ENCODE data around the gene IFTAP. TPM values are rescaled to one million over a fixed set of nuclear protein-coding genes. Genes with fewer than 3 reads are reported as not detected.

IFTAP gene
- total RNA-seq, 1 donor from 2014 or later: 0.99 TPM

DNA sequence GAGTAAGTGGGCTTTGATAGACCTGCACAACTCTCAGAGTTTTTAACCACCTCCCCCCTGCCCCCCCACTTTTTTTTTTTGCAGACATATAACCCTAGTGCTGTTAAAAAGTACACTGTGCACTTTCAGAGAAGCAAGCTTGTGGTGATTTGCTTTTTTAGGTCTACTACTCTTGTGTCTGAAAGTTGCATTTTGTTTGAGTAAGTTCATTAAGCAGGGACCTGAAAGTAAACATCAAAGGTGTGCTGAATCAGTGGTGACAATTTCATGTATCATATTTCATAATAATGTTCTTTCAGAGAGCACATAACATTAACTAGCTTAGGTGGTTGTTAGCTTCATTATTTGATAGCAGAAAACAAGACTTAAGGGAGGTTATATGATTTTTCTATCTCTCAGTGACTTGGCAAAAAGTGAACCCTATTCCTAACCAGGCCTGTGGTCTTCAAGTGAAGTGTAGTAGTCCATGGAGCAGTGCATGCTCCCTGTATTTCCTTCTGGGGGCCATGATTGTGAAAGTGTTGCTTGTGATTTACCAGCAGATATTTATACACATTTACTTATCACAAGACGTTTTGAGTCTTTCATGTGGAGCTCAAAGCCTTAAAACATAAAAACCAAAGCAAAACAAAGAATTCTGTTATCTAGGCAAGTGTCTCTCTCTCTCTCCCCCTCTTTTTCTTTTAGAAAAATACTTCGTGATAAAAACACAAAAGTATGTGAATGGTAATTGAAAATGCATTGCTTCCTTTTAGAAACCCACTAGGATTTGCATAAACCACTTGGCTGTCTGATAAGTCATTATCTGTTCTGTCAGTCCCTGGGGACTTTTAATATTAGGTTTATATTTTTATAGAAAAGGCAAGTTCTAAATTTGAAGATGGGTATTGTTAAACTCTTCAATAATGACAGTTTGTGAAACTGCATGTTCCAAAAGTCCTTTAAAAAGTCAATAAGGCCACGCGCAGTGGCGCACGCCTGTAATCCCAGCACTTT is 11.2 kb downstream of the IFTAP start:
- peaks cover 20% of the 10 kb centered on the region for H3K27me3 Mint-ChIP-seq (ENCODE audit: insufficient read depth)
- no peaks in the 10 kb centered on the region for H3K9me3 Mint-ChIP-seq
- no peak overlapping the region for H3K27ac Mint-ChIP-seq
- no peaks in the 10 kb centered on the region for H3K4me1 Mint-ChIP-seq (ENCODE audit: low read depth)
- intact Hi-C loops (cut with micrococcal nuclease): no loop called here
- H3K4me3 Mint-ChIP-seq: no peak overlapping the region
- no peak for DNase-seq (ENCODE audit: low spot score)
- no peaks in the 10 kb centered on the region for H3K36me3 Mint-ChIP-seq (ENCODE audit: low read depth)

DNA sequence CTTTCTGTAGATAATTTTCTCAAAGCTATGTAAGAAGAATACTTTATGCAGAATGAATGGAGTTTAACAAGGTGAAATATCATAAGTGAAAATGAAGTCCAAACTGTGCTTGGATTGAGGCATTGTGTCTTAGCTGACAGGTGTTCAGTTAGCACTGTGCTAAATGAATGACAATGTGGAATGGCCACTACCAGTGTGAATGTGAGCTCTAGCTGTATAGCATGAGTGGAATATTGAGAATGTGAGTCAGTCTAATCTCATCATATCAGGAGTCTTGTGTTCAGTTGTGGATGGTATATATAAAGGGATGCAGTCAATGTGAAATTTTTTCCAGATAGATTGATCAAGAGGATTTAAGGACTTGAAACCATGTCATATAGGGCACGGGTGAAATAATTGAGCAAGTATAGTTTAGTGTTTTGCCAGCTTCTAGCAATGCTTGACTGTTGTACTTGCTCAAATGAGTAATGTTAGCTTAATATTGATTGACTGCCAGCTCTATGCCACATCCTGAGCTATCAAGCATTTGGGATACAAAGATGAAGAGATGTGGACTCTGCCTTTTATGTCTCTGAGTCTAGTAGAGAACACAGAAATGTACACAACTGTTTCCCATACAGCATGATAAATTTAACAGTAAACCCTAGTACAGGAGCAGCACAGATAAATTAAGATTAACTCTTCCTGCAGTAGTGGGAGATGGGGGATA is 14.3 kb downstream of the IFTAP start:
- intact Hi-C loops (cut with micrococcal nuclease): no loop called here
- H3K36me3 Mint-ChIP-seq (ENCODE audit: low read depth): no peaks in the 10 kb centered on the region
- H3K27me3 Mint-ChIP-seq (ENCODE audit: insufficient read depth): peaks cover 22% of the 10 kb centered on the region
- H3K4me1 Mint-ChIP-seq (ENCODE audit: low read depth): no peaks in the 10 kb centered on the region
- no peak for DNase-seq (ENCODE audit: low spot score)
- H3K9me3 Mint-ChIP-seq: no peaks in the 10 kb centered on the region
- no peak overlapping the region for H3K27ac Mint-ChIP-seq
- H3K4me3 Mint-ChIP-seq: no peak overlapping the region

DNA sequence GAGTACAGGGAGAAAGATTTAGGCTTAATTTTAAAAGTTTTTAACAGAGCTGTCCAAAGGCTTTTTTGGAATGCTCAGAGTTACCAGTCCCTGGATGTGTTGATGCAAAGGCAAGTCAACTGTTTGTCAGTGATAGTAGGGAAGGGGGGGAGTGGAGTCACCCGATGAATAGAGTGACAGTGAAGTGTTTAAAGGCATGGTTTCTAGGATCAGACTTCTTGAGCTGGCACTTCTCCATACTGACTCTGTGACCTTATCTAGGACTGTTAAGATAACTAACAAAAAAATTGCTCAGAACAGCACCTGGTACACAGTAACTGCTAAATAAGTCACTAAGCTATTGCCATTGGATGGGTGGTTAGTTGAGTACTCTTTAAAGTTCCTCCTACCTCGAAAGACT is 15.1 kb downstream of the IFTAP start:
- intact Hi-C loops (cut with micrococcal nuclease): no loop called here
- H3K27ac Mint-ChIP-seq: no peak overlapping the region
- no peak for DNase-seq (ENCODE audit: low spot score)
- H3K4me1 Mint-ChIP-seq (ENCODE audit: low read depth): no peaks in the 10 kb centered on the region
- H3K9me3 Mint-ChIP-seq: no peaks in the 10 kb centered on the region
- no peak overlapping the region for H3K4me3 Mint-ChIP-seq
- no peaks in the 10 kb centered on the region for H3K36me3 Mint-ChIP-seq (ENCODE audit: low read depth)
- H3K27me3 Mint-ChIP-seq (ENCODE audit: insufficient read depth): peaks cover 22% of the 10 kb centered on the region

DNA sequence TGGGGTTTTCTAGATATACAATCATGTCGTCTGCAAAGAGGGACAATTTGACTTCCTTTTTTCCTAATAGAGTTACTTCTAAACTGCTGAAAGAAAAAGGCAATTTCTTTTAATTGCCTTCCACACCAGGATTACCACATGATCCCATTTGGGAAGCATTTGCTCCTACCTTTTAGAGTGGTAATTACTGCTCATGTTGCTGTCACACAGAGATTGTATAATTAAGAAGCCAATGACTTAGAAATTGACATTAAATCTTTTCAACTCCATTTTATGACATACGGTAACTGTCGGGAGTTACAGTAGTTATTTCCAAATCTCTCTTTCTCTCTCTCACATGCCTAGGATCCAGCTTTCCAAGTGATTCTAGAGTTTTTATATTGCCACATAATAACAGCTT is 21.5 kb downstream of the IFTAP start:
- Mint-ChIP-seq H3K4me3 (no peak overlapping the region), H3K27me3 (ENCODE audit: insufficient read depth) (peaks cover 6% of the 10 kb centered on the region), H3K4me1 (ENCODE audit: low read depth) (no peaks in the 10 kb centered on the region), H3K9me3 (no peaks in the 10 kb centered on the region), H3K27ac (no peak overlapping the region), H3K36me3 (ENCODE audit: low read depth) (no peaks in the 10 kb centered on the region)
- intact Hi-C loops (cut with micrococcal nuclease): no loop called here
- DNase-seq (ENCODE audit: low spot score): no peak

DNA sequence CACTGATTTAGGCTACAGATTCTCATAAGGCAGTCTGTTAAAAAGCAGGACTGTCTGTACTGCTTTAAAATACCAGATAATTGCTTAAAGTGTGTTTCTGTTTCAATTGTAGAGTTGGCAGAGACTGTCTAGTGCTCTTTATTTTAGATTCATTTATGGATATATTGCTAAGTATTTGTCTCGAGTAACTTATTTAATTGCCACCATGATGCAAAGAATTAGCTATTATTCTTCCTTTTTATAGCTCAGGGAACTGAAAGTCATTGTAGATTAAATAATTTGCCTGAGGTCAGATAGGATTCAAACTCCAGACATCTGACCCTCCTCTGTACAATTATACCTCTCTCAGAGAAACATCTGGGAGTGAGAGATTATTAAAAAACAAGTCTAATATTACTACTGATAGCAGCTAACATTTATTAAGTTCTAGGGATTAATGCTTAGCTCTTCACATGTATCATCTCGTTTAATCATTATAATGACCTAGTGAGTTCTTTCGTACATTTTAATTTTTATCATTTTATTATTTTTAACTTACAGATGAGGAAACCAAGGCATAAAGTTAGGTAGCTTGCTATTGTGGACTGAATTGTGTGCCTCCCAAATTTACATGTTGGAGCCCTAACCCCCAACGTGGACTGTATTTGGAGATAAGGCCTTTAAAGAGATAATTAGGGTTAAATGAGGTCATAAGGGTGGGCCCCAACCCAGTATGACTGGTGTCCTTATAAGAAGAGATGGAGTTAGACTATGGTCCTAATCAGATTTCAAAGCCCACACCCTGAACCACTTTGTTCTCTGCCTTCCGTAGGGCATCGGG is 23.5 kb downstream of the IFTAP start:
- Mint-ChIP-seq H3K4me1 (ENCODE audit: low read depth) (no peaks in the 10 kb centered on the region), H3K36me3 (ENCODE audit: low read depth) (no peaks in the 10 kb centered on the region), H3K27ac (no peak overlapping the region), H3K27me3 (ENCODE audit: insufficient read depth) (peaks cover 5% of the 10 kb centered on the region), H3K4me3 (no peak overlapping the region), H3K9me3 (no peaks in the 10 kb centered on the region)
- intact Hi-C loops (cut with micrococcal nuclease): no loop called here
- no peak for DNase-seq (ENCODE audit: low spot score)

DNA sequence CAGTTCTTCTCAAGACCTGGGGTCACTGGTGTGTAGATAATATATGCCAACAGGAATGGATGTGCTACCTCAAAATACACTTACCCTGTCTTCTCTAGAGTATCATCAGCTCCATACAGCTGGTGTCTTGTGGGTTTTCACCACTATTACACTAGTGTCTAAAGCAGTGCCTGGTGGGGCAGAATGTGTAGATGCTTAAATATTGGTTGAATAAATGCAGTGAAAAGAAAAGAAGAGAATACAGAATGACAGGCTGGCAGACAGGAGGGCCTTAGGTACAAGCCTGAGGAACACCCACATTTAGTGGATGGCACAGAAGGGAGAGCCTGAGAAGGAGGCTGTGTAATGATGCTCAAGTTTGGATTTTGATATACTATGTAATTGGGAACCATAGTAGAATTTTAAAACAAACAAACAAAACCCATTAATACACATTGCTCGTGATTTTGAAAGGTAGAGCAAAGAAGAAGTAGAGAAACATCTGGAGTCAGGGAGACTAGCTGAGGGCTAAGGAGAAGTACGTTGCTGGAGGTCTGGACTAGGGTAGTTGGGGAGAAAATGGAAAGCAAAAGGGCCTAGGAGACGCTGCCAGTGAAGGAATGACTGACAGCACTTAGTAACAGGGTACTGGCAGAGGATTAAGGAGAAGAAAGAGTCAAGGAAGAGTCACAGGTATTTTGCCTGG is 24.2 kb downstream of the IFTAP start:
- intact Hi-C loops (cut with micrococcal nuclease): no loop called here
- no peak overlapping the region for H3K4me3 Mint-ChIP-seq
- H3K27ac Mint-ChIP-seq: no peak overlapping the region
- peaks cover 5% of the 10 kb centered on the region for H3K27me3 Mint-ChIP-seq (ENCODE audit: insufficient read depth)
- no peaks in the 10 kb centered on the region for H3K9me3 Mint-ChIP-seq
- no peaks in the 10 kb centered on the region for H3K4me1 Mint-ChIP-seq (ENCODE audit: low read depth)
- DNase-seq (ENCODE audit: low spot score): no peak
- H3K36me3 Mint-ChIP-seq (ENCODE audit: low read depth): no peaks in the 10 kb centered on the region

DNA sequence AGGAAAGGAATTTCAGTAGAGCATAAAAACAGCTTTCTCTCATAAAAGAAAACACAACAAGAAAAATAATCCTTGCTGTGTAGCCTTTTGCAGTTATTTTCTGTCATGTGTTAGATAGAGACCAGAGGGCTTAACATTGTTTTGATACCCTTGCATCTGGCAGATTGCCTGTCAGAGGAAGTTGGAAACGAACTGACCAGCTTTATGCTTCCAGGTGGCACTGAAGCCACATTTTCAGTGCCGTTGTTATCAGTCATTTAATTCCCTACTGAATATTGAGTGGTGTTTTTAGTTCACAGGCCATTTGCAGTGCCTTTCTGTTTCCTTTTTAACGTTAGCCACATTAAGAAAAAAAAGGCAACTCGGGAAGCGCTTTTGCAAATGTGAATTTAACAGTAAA is 25.2 kb downstream of the IFTAP start:
- DNase-seq (ENCODE audit: low spot score): no peak

DNA sequence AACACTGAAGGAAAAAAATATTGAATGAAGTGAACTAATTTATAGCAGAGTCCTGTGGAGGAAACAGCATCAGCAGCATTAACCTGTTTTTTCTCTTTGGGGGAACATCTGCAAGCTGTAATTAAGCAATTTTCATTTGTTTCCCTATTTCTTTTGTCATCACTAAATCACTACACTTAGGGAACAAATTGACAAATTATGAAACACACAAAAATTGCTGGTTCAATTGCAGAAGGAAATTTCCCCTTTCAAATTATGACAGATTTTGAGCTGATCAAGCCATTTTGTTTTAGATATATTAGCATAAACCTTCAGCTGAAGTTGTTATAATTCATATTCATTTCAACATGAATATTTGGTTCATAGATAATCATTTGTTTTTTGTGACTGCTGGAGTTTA is 25.9 kb downstream of the IFTAP start:
- no peak overlapping the region for H3K27ac Mint-ChIP-seq
- DNase-seq (ENCODE audit: low spot score): no peak
- no peaks in the 10 kb centered on the region for H3K4me1 Mint-ChIP-seq (ENCODE audit: low read depth)
- intact Hi-C loops (cut with micrococcal nuclease): no loop called here
- peaks cover 8% of the 10 kb centered on the region for H3K27me3 Mint-ChIP-seq (ENCODE audit: insufficient read depth)
- no peaks in the 10 kb centered on the region for H3K36me3 Mint-ChIP-seq (ENCODE audit: low read depth)
- H3K9me3 Mint-ChIP-seq: no peaks in the 10 kb centered on the region
- H3K4me3 Mint-ChIP-seq: no peak overlapping the region

More for the DNA sequence above, 25.2 kb downstream of the IFTAP start:
- H3K4me1 Mint-ChIP-seq (ENCODE audit: low read depth): no peaks in the 10 kb centered on the region
- no peak overlapping the region for H3K4me3 Mint-ChIP-seq
- peaks cover 8% of the 10 kb centered on the region for H3K27me3 Mint-ChIP-seq (ENCODE audit: insufficient read depth)
- intact Hi-C loops (cut with micrococcal nuclease): no loop called here
- H3K27ac Mint-ChIP-seq: no peak overlapping the region
- no peaks in the 10 kb centered on the region for H3K9me3 Mint-ChIP-seq
- H3K36me3 Mint-ChIP-seq (ENCODE audit: low read depth): no peaks in the 10 kb centered on the region

DNA sequence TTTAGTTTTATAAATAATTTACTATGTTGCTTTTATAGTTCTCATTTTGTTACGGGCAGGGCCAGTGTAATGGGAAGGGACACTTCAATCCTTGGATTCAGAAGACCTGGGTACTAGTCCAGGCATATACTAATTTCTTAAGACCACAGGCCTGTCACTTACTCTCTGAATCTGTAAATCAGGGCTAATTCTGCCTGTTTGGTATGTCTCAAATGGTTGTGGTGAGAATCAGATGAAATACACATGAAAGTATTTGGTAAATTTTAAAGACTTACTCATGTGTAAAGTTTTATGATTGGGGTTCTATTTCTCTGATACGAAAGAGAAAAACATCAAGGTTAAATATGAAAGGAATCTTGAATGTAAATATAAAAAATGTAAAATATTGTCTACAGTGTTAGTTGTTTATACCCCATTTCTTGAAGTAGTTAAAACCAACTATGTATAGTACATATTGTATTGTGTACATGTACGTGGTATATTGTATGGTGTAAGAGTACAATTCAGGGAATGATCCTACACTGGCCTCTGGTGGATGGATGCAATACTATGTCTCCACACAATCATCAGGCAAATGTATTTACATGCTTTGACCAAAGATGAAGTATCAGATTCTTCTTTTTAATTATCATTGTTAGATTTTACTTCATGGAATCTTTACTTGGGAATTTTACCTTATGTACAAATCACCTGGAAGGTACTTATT is 28.3 kb downstream of the IFTAP start:
- no peak for DNase-seq (ENCODE audit: low spot score)
- intact Hi-C loops (cut with micrococcal nuclease): loop anchor here (1.0 kb wide), 2 partner anchors 58 to 112 kb away; partner anchors contain the start of gene TRAF6
- Mint-ChIP-seq H3K4me3 (no peak overlapping the region), H3K4me1 (ENCODE audit: low read depth) (no peaks in the 10 kb centered on the region), H3K9me3 (no peaks in the 10 kb centered on the region), H3K27me3 (ENCODE audit: insufficient read depth) (peaks cover 8% of the 10 kb centered on the region), H3K36me3 (ENCODE audit: low read depth) (no peaks in the 10 kb centered on the region), H3K27ac (no peak overlapping the region)

DNA sequence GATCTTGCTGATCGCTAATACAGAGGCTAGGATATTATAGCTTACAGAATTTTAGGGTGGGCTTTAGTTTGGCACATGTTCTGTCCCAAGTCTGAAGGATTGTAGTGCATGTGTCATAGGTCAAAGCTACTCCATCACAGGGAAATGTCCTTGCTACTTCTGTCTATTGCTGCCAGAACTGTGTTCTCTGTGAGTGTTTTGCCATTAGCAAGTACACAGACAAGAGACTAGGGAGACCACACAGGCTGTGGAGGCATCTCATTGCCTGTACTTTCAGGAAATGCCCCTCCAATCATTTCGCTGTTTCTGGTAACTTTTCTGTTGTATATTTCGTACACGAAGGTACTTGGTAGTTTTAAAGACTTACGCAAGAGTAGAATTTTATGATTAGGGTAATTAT is 29.2 kb downstream of the IFTAP start:
- no peak for DNase-seq (ENCODE audit: low spot score)

DNA sequence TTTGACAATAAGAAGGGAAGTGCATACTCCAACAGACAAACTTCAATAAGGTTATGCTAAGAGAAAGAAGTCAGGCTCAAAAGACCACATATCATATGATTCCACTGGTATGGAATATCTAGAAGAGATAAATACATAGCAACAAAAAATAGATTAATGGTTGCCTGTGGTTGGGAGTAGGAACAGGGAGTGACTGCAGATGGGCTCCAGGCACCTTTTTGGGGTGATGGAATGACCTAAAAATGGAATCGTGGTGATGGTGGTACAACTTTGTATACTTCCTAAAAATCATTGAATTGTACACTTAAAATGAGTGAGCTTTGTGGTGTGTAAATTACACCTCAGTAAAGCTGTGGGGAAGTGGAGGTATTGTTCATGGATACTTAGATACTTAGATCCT is 32.7 kb downstream of the IFTAP start:
- no peaks in the 10 kb centered on the region for H3K9me3 Mint-ChIP-seq
- no peak overlapping the region for H3K27ac Mint-ChIP-seq
- intact Hi-C loops (cut with micrococcal nuclease): no loop called here
- DNase-seq (ENCODE audit: low spot score): no peak
- H3K36me3 Mint-ChIP-seq (ENCODE audit: low read depth): no peaks in the 10 kb centered on the region
- no peak overlapping the region for H3K4me3 Mint-ChIP-seq
- H3K27me3 Mint-ChIP-seq (ENCODE audit: insufficient read depth): peaks cover 6% of the 10 kb centered on the region
- no peaks in the 10 kb centered on the region for H3K4me1 Mint-ChIP-seq (ENCODE audit: low read depth)

More for the DNA sequence above, 29.2 kb downstream of the IFTAP start:
- Mint-ChIP-seq H3K9me3 (no peaks in the 10 kb centered on the region), H3K27me3 (ENCODE audit: insufficient read depth) (peaks cover 5% of the 10 kb centered on the region), H3K36me3 (ENCODE audit: low read depth) (no peaks in the 10 kb centered on the region), H3K27ac (no peak overlapping the region), H3K4me3 (no peak overlapping the region), H3K4me1 (ENCODE audit: low read depth) (no peaks in the 10 kb centered on the region)
- intact Hi-C loops (cut with micrococcal nuclease): no loop called here

DNA sequence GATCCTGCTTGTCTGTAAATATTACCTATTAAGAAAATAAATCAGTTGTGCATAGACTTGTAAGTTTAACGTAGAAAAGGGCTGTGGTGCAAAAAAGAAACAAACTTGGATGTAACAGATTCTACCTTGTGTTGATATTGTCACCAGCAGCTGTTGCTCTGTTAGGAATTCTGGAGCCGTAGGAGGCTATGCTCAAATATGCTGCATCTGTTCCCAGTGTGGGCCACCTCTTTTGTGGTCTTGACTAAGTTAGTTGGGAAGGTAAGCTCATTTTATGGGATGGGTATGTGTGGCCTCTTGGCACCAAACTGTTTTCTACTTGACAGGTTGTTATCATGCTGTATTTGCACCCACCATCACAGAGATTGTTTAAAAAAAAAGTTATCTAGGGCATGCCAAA is 33.2 kb downstream of the IFTAP start:
- intact Hi-C loops (cut with micrococcal nuclease): no loop called here
- H3K4me3 Mint-ChIP-seq: no peak overlapping the region
- peaks cover 6% of the 10 kb centered on the region for H3K27me3 Mint-ChIP-seq (ENCODE audit: insufficient read depth)
- DNase-seq (ENCODE audit: low spot score): no peak
- no peaks in the 10 kb centered on the region for H3K4me1 Mint-ChIP-seq (ENCODE audit: low read depth)
- H3K9me3 Mint-ChIP-seq: no peaks in the 10 kb centered on the region
- H3K27ac Mint-ChIP-seq: no peak overlapping the region
- H3K36me3 Mint-ChIP-seq (ENCODE audit: low read depth): no peaks in the 10 kb centered on the region
